Measurements from ENCODE around the gene ARMC2. TPM values are rescaled to one million over a fixed set of nuclear protein-coding genes. Genes with fewer than 3 reads are reported as not detected.
"Not testable (repeated sequence)": the region's sequence is repeated elsewhere in the genome, so short reads cannot be mapped to it uniquely, and the experiment has no call there.

Gene ARMC2
- polyA plus RNA-seq, 4 donors, result 8.9 to 12.8 (median 11.6) TPM

GRCh38 chr6:108825326-108825725 is 22.9 kb upstream of the ARMC2 start:
- DNase-seq (ENCODE audit: low read depth in 4 of 4, low spot score in 3 of 4), result no peak

DNA sequence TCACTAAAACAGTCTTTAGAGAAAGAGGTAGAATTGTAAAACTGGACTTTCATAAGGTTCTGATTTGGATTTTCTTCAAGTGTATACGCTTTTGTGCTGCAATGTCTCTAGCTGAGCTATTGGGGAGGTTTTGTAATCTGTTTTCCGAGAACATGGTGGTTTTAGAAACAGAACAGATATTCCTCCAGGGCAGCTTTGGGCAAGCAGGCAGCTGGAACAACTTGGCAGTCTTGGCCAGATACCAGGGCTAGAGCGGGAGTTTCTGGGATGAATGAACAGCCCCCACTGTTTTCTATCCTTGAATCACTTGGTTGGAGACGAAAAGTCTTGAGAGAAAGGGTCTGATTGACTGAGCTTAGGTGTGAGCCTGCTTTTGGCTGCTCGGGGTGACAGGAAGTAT is 17.1 kb upstream of the ARMC2 start:
- DNase-seq (ENCODE audit: low read depth in 4 of 4, low spot score in 3 of 4), result no peak

DNA sequence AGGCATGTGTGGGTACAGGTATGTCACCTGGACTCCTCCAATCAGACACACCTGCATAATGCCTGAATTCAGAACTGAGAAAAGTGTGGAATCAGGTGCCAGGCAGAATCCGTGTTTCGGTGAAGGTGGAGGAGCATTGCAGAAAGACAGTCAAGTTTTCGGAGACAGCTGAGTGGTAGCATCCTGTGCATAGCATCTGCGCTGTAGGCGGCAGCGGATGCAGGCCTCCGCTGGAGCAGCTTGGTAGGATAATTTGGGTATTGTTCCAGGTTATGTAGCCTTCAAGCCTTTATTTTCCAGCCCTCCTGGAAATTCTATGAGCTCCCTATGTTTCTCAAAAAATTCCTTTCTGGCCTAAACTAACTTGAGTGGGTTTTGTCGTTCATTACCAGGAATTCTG is 15.5 kb upstream of the ARMC2 start:
- DNase-seq (ENCODE audit: low read depth in 4 of 4, low spot score in 3 of 4), result no peak

- peak in 2 of 4 donors; percentile 56 for DNase-seq (ENCODE audit: low read depth in 4 of 4, low spot score in 3 of 4)
Measured at GRCh38 chr6:108835218-108835850, 12.9 kb upstream of the ARMC2 start.

DNA sequence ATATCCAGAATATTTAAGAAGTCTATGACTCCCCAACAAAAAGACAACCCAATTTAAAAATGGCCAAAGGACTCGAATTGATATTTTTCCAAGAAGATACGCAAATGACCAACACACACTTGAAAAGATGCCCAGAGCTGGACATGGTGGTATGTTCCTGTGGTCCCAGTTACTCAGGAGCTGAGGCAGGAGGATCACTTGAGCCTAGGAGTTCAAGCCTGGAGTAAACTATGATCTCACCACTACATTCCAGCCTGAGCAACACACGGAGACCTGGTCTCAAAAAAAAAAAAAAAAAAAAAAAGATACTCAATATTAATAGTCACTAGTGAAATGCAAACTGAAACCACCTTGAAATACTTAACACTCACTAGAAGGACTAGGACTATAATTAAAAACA is 12.2 kb upstream of the ARMC2 start:
- DNase-seq (ENCODE audit: low read depth in 4 of 4, low spot score in 3 of 4), result no peak

- DNase-seq (ENCODE audit: low read depth in 4 of 4, low spot score in 3 of 4), result no peak
Measured at GRCh38 chr6:108837236-108837971, 10.8 kb upstream of the ARMC2 start.

- DNase-seq (ENCODE audit: low read depth in 4 of 4, low spot score in 3 of 4), result peak in 2 of 4 donors; percentile 42 to 47
Measured at GRCh38 chr6:108838101-108838717, 10.0 kb upstream of the ARMC2 start.

DNA sequence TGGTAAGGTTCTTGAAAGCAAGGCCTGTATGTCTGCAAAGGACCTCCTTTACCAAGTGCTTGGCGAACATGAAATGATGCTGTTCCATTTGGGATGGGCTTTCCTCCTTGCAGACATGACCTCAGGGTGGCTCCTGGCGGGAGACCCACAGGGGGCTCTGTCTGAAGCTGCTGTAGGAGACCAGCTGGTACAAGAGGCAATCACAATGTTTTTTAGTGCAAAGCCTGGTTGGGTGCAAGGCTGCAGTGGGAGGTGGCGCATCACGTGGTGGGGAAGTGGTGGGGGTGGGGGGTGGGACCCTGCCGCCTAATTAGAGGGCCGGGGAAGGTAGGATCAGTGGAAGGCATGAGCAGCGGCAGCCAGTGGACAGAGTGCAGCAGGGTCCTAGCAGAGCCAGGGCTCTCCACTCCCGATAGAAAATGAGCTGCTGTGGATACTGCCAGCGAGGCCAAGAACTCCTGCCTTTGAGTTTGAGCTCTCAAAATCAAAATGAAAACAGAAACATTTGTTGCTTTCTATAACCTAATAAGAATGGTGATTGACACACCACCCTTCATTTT is 9.1 kb upstream of the ARMC2 start:
- no peak for DNase-seq (ENCODE audit: low read depth in 4 of 4, low spot score in 3 of 4)

DNA sequence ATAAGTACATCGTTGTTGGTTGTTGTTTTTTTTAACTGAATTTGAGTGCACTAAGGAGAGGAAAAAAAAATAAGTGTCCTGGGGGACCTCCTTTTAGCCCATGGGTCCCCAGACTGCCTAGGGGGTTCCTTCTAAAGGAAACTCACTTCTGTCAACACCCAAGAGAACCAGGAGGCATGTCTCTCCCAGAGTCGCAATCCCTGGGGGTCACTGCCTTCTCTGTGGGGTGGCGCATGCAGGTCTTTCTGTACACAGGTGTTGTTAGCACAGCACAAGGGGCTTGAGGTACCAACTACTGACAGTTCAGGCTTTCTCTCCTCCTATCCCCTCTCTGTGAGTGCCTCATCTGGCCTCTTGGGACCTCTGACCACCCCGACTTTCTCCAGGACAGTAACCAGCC is 7.3 kb upstream of the ARMC2 start:
- no peak for DNase-seq (ENCODE audit: low read depth in 4 of 4, low spot score in 3 of 4)

DNA sequence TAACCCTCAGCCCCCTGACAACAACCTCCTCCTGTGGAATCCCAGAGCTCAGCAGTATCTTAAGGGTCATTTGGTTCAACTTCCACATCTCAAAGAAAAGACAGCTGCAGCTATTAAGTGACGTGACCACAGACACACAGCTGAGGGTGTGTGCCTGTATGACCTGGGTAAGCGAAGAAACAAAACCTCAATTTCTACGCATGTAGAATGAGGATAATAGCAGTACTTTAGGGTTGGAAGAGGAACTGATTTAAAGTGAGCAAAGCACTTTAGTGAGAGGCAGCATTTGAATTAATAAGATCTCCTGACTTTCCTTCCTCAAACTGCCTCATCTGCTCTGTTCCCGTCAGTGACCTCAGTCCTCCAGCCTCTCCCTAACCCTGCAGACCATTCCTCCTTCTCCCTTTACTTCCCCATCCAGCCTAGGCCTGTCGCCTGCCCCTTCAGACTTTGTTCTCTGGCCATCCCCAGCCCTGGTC is 6.8 kb upstream of the ARMC2 start:
- DNase-seq (ENCODE audit: low read depth in 4 of 4, low spot score in 3 of 4), result no peak

DNA sequence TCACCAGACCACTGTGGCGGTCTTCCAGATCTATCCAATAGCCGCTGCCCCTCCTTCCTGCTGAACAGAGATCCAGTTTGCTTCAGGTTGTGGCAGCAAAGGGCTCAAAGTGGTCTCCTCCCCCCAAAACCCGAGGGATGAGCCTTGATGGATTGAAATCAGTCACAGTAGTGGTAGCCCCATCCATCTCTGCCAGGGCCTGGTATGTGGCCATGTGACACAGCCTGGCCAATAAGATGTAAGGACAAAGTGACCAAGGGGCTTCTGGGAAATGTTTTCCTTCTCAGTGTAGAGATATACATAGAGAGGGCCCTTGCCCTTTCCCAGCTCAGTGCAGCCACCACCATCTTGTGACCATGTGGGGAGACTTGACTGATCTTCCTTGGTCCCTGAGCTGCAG is 4.1 kb upstream of the ARMC2 start:
- DNase-seq (ENCODE audit: low read depth in 4 of 4, low spot score in 3 of 4), result no peak

GRCh38 chr6:108845145-108845544 is 3.1 kb upstream of the ARMC2 start:
- no peak for DNase-seq (ENCODE audit: low read depth in 4 of 4, low spot score in 3 of 4)

DNA sequence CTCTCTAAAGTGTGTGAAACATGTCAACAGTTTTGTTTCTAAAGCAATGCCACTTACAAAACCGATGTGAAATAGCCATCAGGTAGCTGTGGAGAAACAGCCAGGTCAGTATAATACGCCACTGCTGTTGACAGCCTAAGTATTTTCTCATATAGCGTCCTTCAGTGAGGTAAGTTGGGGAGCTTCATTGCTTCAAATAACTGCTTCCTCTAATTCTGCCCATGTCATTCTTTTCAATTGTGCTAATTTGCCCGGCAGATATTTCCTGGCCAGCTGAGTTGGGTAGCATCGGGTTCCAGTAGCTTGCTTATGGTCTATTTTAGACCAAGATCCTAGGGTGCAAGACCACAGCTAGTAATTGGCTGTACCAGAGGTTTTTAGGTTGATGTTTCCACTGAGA is 2.1 kb upstream of the ARMC2 start:
- DNase-seq (ENCODE audit: low read depth in 4 of 4, low spot score in 3 of 4), result no peak

- no peak for DNase-seq (ENCODE audit: low read depth in 4 of 4, low spot score in 3 of 4)
Measured at GRCh38 chr6:108846628-108847027, 1.6 kb upstream of the ARMC2 start.

GRCh38 chr6:108847738-108848115 is 495 bp upstream of the ARMC2 start:
- DNase-seq (ENCODE audit: low read depth in 4 of 4, low spot score in 3 of 4), result no peak

DNA sequence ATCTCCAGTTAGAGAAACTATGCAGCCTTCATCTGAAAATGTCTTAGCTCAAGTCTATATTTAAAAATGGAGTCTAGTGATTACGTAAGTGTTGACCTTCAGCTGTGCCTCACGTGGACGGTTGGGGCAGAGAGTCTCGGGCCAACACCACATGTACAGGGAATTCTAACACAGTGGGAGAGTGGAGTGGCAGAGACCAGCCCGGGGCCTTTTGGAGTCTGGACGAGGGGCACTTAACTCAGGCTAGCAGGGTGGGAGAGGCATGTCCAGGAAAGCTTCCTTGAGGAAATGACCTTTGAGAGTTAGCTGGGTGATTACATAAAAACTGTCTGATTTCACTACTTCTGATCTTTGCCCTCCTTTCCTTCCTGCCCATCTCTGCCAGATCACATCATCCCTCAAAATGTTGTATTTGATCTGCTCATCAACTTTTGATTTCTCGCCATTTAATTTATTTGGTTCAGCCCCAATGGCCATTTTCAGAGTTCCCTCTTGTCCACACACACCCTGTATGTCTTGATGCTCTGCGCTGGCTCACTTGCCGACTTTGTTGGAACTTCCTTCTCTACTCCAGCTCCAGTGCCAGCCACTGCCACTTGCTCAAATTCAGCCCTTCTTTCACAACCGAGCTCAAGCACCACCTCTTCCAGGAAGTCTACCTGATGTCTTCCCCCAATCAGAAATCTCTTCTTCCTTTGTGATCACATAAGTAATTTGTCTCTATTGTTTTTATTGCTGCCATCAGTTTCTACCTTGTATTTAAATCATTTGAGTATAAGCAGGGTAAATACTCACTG is 2.6 kb downstream of the ARMC2 start:
- DNase-seq (ENCODE audit: low read depth in 4 of 4, low spot score in 3 of 4), result no peak

DNA sequence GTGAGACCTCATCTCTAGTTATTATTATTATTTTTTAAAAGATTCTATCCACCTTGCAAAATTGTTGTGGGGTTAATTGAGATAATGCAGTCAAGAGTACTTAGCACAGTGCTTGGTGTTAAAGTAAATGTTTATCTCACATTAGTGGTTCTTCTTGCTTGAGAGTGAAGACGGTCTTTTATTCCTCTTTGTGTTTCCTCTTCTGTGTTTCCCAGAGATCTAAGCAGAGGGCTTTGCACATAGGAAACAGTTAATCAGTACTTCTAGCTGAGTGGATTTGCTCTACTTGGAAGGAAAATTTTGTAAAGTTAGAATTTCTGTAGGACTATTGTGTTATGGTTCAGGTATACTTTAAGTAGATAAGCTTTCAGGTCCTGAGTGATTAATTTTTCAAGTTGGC is 3.5 kb downstream of the ARMC2 start:
- no peak for DNase-seq (ENCODE audit: low read depth in 4 of 4, low spot score in 3 of 4)

GRCh38 chr6:108853077-108853476 is 4.9 kb downstream of the ARMC2 start:
- no peak for DNase-seq (ENCODE audit: low read depth in 4 of 4, low spot score in 3 of 4)

- no peak for DNase-seq (ENCODE audit: low read depth in 4 of 4, low spot score in 3 of 4)
Measured at GRCh38 chr6:108862479-108863191, 14.4 kb downstream of the ARMC2 start.

- not testable (repeated sequence) for DNase-seq (ENCODE audit: low read depth in 4 of 4, low spot score in 3 of 4)
Measured at GRCh38 chr6:108865751-108866286, 17.6 kb downstream of the ARMC2 start.

Measured in right renal pelvis (tissue), 4 donors.